HUES48 (cell line): ENCODE results near the gene MYRIP.

Experiments
- H3K27ac ChIP-seq: one replicate; pipeline ENCODE4 v1.7.0; 2013; ENCODE audit warnings: low read depth, low read length, inconsistent platforms
- H3K27me3 ChIP-seq: 2 replicates; pipeline ENCODE4 v1.6.1; 2013; ENCODE audit warnings: mild to moderate bottlenecking, low read length; ENCODE audit not compliant: control insufficient read depth, insufficient read depth
- H3K36me3 ChIP-seq: 2 replicates; pipeline ENCODE4 v1.6.1; 2013; ENCODE audit warnings: low read length; ENCODE audit not compliant: control insufficient read depth, insufficient read depth
- H3K4me1 ChIP-seq: 2 replicates; pipeline ENCODE4 v1.6.1; 2013; ENCODE audit warnings: mild to moderate bottlenecking, low read length; ENCODE audit not compliant: control insufficient read depth, insufficient read depth
- H3K4me3 ChIP-seq: 2 replicates; pipeline ENCODE4 v1.5.1; 2013; ENCODE audit warnings: mild to moderate bottlenecking, low read depth, low read length
- H3K9ac ChIP-seq: 2 replicates; pipeline ENCODE4 v1.6.1; 2013; ENCODE audit warnings: mild to moderate bottlenecking, low read depth, low read length, moderate library complexity
- H3K9me3 ChIP-seq: 2 replicates; pipeline ENCODE4 v1.6.1; 2013; ENCODE audit warnings: low read length; ENCODE audit not compliant: control insufficient read depth, insufficient read depth

The MYRIP gene

DNA sequence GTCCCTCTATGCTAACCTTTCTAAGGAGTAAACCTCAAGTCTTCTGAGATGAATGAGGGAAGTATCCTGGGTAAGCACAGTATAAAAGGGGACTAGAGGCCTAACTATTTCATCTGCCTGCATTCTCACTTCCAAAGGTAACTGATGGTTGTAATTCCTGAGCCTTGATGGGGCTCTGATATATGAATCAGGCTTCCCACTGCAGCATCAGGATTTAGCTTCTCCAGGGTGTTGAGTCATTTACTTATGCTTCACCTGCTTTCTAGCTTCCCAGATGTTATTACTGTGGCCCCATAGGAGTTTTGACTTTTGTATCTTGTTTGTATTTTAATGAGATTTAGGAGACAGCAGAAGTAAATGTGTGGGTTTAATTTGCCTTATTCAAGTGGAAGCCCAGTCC lies 292.8 kb downstream of the MYRIP start:
- no peak overlapping the region for H3K4me3 ChIP-seq
- no peaks in the 10 kb centered on the region for H3K27me3 ChIP-seq
- H3K9me3 ChIP-seq: peaks cover 4% of the 10 kb centered on the region; the same call in 1 of the 2 replicates
- H3K27ac ChIP-seq: no peak overlapping the region
- H3K4me1 ChIP-seq: peaks cover 6% of the 10 kb centered on the region; the same call in 1 of the 2 replicates
- no peaks in the 10 kb centered on the region for H3K36me3 ChIP-seq
- no peak overlapping the region for H3K9ac ChIP-seq

DNA sequence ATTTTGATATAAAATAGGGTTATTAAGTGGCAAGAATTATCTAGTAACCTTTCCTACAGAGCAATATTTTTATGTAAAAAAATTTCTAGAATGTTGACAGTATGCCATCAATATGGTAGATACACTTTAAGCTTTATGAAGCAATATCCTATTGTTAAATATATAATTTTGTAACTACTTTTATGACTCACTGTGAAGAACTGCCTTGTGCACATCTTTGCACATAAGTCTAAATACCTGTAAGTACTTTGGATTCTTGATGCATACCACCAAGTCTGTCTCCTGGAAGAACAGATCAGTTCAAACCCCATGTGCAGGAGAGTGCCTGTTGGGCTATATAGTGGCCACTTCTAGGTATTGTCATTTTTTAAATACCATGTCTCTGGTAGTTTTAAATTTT lies 294.4 kb downstream of the MYRIP start:
- Histone ChIP-seq H3K4me1 (no peaks in the 10 kb centered on the region; the same call in 1 of the 2 replicates), H3K9me3 (peaks cover 4% of the 10 kb centered on the region; the same call in 1 of the 2 replicates), H3K27me3 (no peaks in the 10 kb centered on the region), H3K9ac (no peak overlapping the region), H3K36me3 (no peaks in the 10 kb centered on the region), H3K27ac (no peak overlapping the region), H3K4me3 (no peak overlapping the region)

GRCh38 chr3:40104441-40104840 lies 295.0 kb downstream of the MYRIP start:
- H3K4me3 ChIP-seq: no peak overlapping the region

DNA sequence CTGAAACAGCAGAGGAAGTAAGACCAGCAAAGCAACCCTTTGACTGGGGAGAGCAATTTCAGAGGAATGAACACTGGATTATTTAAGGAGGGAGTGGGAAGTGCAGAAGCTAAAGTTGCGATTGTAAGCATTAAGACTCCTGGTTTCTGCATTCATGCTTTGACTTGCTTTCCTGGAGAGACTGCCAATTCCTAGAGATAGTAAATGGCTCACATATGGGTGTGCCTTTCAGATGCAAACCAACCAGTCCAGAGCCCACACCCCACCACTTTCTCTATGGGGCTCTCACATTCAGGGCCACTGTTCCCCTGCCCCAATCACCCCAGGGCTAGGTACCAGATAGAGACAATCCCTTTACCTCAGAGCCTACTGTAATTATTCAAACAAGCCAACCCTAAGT lies 299.2 kb downstream of the MYRIP start:
- no peaks in the 10 kb centered on the region for H3K27me3 ChIP-seq
- no peaks in the 10 kb centered on the region for H3K36me3 ChIP-seq
- no peak overlapping the region for H3K9ac ChIP-seq
- H3K4me1 ChIP-seq: peaks cover 6% of the 10 kb centered on the region
- no peak overlapping the region for H3K27ac ChIP-seq
- H3K9me3 ChIP-seq: no peaks in the 10 kb centered on the region
- no peak overlapping the region for H3K4me3 ChIP-seq

More at GRCh38 chr3:40104441-40104840, 295.0 kb downstream of the MYRIP start:
- peaks cover 4% of the 10 kb centered on the region; the same call in 1 of the 2 replicates for H3K9me3 ChIP-seq
- no peak overlapping the region for H3K9ac ChIP-seq
- H3K27me3 ChIP-seq: no peaks in the 10 kb centered on the region
- no peak overlapping the region for H3K27ac ChIP-seq
- H3K36me3 ChIP-seq: no peaks in the 10 kb centered on the region
- H3K4me1 ChIP-seq: no peaks in the 10 kb centered on the region; the same call in 1 of the 2 replicates

- no peaks in the 10 kb centered on the region for H3K36me3 ChIP-seq
- H3K27ac ChIP-seq: no peak overlapping the region
- H3K27me3 ChIP-seq: no peaks in the 10 kb centered on the region
- H3K4me3 ChIP-seq: no peak overlapping the region
- H3K4me1 ChIP-seq: peaks cover 6% of the 10 kb centered on the region
- no peaks in the 10 kb centered on the region for H3K9me3 ChIP-seq
- H3K9ac ChIP-seq: no peak overlapping the region
These were observed 300.5 kb downstream of the MYRIP start for GRCh38 chr3:40109641-40110490.

GRCh38 chr3:40116478-40117177 lies 307.2 kb downstream of the MYRIP start:
- no peaks in the 10 kb centered on the region for H3K9me3 ChIP-seq
- no peak overlapping the region for H3K27ac ChIP-seq
- H3K4me3 ChIP-seq: no peak overlapping the region
- H3K27me3 ChIP-seq: no peaks in the 10 kb centered on the region
- no peak overlapping the region for H3K9ac ChIP-seq
- no peaks in the 10 kb centered on the region for H3K4me1 ChIP-seq
- H3K36me3 ChIP-seq: no peaks in the 10 kb centered on the region

DNA sequence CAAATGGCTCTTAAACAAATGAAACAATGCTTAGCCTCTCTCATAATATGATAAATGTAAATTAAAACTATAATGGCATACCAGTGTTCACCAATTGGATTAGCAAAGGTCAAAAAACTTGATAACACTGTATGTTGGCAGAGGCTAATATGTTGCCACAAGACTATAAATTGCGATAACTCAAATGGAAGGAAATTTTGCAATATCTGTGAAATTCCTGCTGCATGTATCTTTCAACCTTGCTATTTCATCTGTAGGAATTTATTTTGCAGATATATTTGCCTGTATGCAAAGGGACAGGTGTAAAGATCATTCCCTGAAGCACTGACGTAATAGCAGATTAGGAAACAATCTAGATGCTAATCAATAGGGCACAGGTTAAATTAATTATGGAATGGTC lies 308.7 kb downstream of the MYRIP start:
- Histone ChIP-seq H3K36me3 (no peaks in the 10 kb centered on the region), H3K9ac (no peak overlapping the region), H3K9me3 (no peaks in the 10 kb centered on the region), H3K4me1 (no peaks in the 10 kb centered on the region), H3K27me3 (no peaks in the 10 kb centered on the region), H3K4me3 (no peak overlapping the region), H3K27ac (no peak overlapping the region)

DNA sequence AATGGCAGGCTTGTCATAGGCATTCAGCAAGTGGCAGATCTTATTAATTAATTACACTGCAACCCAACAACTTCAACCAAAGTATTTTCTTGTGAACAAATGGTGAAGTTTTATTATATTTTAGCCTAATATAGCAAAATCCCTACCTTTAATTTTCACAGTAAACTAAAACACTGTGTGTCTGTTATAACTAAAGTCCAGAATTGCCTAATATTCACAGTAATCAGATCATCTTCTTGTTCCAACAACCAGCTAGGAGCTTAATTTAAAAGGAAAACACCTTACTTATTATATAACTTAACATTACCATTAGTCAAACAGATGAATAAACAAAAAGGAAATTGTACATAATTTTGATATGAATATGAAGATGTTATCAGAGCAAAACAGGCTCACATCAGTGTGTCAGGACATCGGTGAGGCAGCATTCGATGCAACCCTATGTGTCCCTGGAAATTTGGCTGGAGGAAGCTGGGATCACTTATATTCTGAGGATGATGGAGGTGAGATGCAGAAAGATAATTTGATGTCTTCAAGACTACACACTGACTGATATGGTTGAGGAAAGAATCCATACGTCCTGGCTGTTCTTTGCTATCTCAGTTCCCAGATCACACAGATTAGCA lies 310.8 kb downstream of the MYRIP start:
- no peak overlapping the region for H3K27ac ChIP-seq
- H3K9ac ChIP-seq: no peak overlapping the region
- H3K4me3 ChIP-seq: no peak overlapping the region

DNA sequence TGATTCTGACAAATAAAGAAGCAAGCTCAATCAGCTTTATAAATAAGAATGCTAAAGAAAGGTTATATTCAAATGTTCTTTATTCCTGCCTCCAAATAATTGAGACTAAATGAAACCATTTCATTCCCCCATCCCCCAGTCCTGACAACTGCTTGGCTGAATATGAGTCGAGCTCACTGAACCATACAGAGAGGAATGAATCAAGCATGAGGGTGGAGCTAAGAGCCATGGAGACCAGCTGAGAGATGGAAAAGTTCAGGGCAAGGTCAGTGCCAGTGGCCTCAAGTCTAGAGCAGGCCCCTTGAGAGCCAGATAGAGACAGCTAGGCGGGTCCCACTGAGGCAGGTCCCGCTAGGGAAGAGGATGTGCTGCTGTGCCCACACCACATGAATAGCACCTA lies 311.4 kb downstream of the MYRIP start:
- no peaks in the 10 kb centered on the region for H3K9me3 ChIP-seq
- no peaks in the 10 kb centered on the region for H3K27me3 ChIP-seq
- no peaks in the 10 kb centered on the region for H3K4me1 ChIP-seq
- H3K4me3 ChIP-seq: no peak overlapping the region
- H3K9ac ChIP-seq: no peak overlapping the region
- H3K27ac ChIP-seq: no peak overlapping the region
- no peaks in the 10 kb centered on the region for H3K36me3 ChIP-seq

More for the DNA sequence above, 310.8 kb downstream of the MYRIP start:
- Histone ChIP-seq H3K4me1 (no peaks in the 10 kb centered on the region), H3K27me3 (no peaks in the 10 kb centered on the region), H3K36me3 (no peaks in the 10 kb centered on the region), H3K9me3 (no peaks in the 10 kb centered on the region)

- Histone ChIP-seq H3K9ac (no peak overlapping the region), H3K27ac (no peak overlapping the region), H3K36me3 (no peaks in the 10 kb centered on the region), H3K4me1 (no peaks in the 10 kb centered on the region), H3K27me3 (no peaks in the 10 kb centered on the region), H3K9me3 (no peaks in the 10 kb centered on the region), H3K4me3 (no peak overlapping the region)
These were observed 315.5 kb downstream of the MYRIP start for GRCh38 chr3:40124918-40125317.

GRCh38 chr3:40128166-40128565 lies 318.8 kb downstream of the MYRIP start:
- Histone ChIP-seq H3K4me3 (no peak overlapping the region), H3K9me3 (peaks cover 10% of the 10 kb centered on the region), H3K27me3 (no peaks in the 10 kb centered on the region), H3K4me1 (no peaks in the 10 kb centered on the region), H3K27ac (no peak overlapping the region), H3K36me3 (no peaks in the 10 kb centered on the region), H3K9ac (no peak overlapping the region)
